Epithelial cell of esophagus (primary cell): Measurements from ENCODE around the gene GMPPA.

ENCODE experiments used
- DNase-seq: peaks from one replicate; pipeline ENCODE4 v3.0.0; 2010; ENCODE audit warnings: low read depth
- H3K4me3 ChIP-seq: 2 replicates; pipeline ENCODE4 v1.5.1; 2011; ENCODE audit warnings: mild to moderate bottlenecking, low read length, control low read depth
- TF ChIP-seq, protein P1 (sequence below): IDR thresholded peaks from 2 replicates; pipeline ENCODE4 v1.5.1; 2011; ENCODE audit warnings: low read depth, mild to moderate bottlenecking, low read length, control low read depth, inconsistent platforms; ENCODE audit not compliant: insufficient read depth; ENCODE audit errors: missing control alignments

GMPPA gene

DNA sequence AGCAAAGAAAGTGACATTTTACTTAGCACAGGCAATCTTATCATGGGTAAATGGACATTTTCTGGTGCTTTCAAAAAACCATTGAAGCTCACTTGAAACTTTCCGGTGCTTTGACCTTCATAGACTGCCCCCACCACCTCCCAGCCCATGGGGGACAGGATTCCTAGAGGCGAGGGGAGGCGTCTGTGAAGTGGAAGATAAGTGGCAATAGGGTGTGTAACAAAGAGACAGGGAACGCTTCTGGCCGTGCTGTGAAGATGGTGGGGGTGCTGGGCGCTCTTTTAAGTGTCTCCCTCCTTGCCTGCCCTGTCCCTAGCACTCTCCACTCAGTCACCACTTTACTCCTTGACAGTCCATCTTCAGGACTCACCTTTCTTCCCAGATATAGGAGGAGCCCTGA, 23.4 kb upstream of the GMPPA start:
- H3K4me3 ChIP-seq, result no peak overlapping the region
- no peak for DNase-seq
- TF ChIP-seq, protein P1, sequence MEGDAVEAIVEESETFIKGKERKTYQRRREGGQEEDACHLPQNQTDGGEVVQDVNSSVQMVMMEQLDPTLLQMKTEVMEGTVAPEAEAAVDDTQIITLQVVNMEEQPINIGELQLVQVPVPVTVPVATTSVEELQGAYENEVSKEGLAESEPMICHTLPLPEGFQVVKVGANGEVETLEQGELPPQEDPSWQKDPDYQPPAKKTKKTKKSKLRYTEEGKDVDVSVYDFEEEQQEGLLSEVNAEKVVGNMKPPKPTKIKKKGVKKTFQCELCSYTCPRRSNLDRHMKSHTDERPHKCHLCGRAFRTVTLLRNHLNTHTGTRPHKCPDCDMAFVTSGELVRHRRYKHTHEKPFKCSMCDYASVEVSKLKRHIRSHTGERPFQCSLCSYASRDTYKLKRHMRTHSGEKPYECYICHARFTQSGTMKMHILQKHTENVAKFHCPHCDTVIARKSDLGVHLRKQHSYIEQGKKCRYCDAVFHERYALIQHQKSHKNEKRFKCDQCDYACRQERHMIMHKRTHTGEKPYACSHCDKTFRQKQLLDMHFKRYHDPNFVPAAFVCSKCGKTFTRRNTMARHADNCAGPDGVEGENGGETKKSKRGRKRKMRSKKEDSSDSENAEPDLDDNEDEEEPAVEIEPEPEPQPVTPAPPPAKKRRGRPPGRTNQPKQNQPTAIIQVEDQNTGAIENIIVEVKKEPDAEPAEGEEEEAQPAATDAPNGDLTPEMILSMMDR, result no peak

DNA sequence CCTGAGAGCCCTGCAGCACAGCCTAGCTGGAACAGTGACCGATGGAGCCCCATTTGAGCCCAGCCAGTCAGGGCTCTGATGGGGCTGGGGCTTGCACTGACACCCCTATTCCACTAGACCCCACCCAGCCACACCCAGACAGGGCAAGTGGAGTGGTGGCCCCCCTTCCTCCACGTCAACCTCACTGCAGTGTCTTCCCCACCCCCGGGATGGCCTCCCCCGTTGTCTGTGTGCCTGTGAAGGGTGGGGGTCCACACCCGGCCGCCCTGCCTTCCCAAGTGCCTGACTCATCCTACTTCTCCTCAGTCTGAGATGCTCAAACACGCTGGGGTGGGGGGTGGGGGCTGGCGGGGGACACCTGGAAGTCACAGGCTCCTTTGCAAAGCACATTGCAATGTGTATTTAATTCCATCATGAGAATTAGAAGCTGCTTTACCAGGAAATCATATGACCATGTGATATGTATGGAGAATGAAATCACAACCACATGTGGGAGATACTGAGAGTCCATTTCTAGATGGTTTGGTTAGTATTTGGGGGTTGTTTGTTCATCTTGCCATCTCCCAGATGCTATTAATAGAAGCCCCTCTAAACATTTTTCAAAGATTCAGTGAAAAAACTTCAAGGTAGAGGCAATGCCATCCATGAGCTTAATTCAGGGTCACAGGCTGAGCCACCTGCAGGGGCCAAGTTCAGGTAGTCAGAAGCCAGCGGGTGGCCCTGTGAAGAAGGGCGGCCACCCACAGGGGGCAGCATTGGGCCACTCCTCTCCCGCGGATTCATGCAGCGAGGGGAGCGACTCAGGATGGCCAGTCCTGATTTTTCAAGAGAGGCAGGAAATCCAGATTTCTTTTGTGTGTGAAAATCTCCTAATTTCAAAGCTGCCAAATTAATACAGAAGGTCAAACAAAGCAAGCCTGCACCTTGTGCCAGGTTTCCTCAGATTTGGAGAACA, 22.7 kb upstream of the GMPPA start:
- DNase-seq, result peak; percentile 61
- no peak overlapping the region for H3K4me3 ChIP-seq
- TF ChIP-seq, protein P1, result peak; percentile 87

DNA sequence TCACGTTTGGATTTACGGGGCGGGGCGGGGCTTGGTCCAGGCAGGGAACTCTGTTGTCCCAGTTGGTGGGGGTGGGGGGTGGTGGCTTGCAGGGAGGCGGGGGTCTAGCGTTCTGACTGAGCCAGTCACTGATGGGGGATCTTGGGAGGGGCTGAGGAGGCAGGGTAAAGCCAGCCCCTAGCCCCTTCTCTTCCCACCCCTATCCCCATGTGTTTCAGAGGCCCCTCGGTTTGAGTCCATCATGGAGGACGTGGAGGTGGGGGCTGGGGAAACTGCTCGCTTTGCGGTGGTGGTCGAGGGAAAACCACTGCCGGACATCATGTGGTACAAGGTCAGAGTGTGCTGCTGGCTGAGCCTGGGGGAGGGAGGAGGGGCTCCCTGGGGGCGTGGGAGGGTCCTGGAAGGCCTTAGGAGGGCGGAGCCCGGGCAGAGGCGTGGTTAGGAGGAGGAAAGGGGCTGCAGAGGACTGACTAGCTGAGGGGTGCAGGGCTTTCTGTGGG, 22.0 kb upstream of the GMPPA start:
- H3K4me3 ChIP-seq, result no peak overlapping the region
- DNase-seq, result no peak
- TF ChIP-seq, protein P1, result no peak

DNA sequence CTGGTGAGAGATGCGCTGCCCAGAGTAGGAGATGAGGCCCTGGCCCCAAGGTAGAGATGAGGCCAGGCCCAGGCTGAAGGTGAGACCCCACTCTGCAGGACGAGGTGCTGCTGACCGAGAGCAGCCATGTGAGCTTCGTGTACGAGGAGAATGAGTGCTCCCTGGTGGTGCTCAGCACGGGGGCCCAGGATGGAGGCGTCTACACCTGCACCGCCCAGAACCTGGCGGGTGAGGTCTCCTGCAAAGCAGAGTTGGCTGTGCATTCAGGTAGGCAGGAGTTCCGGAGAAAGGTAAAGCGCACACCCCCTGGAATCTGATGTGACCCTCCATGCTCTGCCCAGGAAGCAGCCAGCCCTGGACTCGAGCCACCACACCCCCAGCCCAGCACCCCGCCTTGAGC, 21.5 kb upstream of the GMPPA start:
- DNase-seq, result no peak
- no peak overlapping the region for H3K4me3 ChIP-seq
- TF ChIP-seq, protein P1, result no peak

DNA sequence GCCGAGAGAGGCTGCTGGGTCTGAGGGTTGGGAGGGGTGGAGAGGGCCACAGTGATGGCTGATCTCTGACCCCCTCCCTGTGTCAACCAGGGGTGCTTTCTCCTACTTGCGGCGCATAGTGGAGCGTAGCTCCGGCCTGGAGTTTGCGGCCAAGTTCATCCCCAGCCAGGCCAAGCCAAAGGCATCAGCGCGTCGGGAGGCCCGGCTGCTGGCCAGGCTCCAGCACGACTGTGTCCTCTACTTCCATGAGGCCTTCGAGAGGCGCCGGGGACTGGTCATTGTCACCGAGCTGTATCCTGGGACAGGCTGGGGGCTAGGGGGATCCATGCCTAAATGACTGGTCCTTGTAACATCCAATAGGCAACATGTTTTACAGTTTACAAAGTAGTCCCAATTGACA, 20.9 kb upstream of the GMPPA start:
- TF ChIP-seq, protein P1, result no peak
- DNase-seq, result no peak

DNA sequence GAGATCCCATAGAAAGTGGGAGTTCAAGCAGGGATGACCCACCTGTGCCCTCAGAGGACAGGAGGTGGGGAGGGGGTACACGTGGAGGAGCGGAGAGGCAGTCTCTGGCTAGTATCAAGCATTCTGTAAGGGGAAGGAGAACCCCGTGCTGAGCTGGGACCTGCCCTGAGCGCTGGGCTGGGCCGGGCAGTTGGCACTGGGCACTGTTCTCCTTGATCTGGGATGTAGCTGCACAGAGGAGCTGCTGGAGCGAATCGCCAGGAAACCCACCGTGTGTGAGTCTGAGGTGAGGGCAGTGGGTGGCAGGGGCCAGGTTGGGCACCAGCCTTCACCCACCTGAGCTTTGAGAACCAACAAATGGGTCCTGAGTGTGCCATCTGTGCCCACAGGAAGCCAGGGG, 19.8 kb upstream of the GMPPA start:
- H3K4me3 ChIP-seq, result no peak overlapping the region
- TF ChIP-seq, protein P1, result no peak

More for the DNA sequence above, 20.9 kb upstream of the GMPPA start:
- H3K4me3 ChIP-seq, result no peak overlapping the region

More for the DNA sequence above, 19.8 kb upstream of the GMPPA start:
- no peak for DNase-seq
